ENCODE measurements around the gene MSI2. TPM values are rescaled to one million over a fixed set of nuclear protein-coding genes. Genes with fewer than 3 reads are reported as not detected.

Gene MSI2
- total RNA-seq, 4 donors from 2014 or later, result 15.9 to 22.9 (median 17.0) TPM

DNA sequence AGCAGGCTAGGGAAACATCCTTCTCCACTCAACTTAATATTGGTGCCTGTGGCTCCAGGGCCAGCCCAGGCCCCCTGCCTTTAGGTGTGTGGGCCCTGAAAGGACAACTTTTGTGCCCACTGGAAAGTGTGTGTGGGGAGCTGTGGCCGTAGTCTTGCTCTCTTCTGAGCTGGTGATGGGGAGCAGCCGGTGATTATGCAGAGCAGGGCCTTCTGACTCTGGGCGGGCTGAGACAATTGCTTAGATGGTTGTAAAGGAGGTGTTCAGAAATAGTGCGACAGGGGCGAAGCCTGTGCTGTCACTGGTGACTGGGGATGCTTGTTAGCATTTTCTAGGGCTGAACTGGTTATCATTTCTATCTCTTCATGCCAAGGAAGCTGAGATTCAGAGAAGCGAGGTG is 62.6 kb downstream of the MSI2 start:
- no peak overlapping the region for H3K27ac ChIP-seq
- intact Hi-C loops (cut with DNase I), result no loop called here
- 75 to 96% methylated on average over 2 to 6 of the region's 6 CpGs for whole genome bisulfite sequencing, 2 donors

DNA sequence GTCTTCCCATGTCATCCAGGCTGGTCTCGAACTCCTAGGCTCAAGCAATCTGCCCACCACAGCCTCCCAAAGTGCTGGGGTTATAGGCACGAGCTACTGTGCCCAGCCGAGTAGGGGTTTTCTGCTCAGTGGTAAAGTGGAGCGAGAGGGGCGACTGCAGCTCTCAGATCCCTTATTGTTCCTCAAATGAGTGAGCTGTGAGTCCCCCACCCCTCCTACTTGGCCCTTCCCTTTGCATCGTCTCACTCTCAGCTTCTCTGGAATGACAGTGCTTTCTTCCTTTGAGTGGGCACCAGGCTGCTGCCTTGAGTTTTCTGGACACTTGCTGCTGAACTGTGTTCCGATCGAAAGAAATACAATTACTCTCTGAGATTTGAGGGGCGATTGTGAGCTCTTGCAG is 63.5 kb downstream of the MSI2 start:
- no peaks in the 10 kb centered on the region for H3K4me1 ChIP-seq
- intact Hi-C loops (cut with DNase I), result no loop called here
- WGBS, 2 donors, result 89 to 100% methylated on average over 5 to 7 of the region's 9 CpGs
- no peaks in the 10 kb centered on the region for H3K27me3 ChIP-seq
- DNase-seq, result no peak
- H3K27ac ChIP-seq, result no peak overlapping the region
- peaks cover 0 to 14% (median 0%) of the 10 kb centered on the region in 3 donors for H3K36me3 ChIP-seq
- H3K4me3 ChIP-seq, result no peak overlapping the region
- TF ChIP-seq, protein P1, sequence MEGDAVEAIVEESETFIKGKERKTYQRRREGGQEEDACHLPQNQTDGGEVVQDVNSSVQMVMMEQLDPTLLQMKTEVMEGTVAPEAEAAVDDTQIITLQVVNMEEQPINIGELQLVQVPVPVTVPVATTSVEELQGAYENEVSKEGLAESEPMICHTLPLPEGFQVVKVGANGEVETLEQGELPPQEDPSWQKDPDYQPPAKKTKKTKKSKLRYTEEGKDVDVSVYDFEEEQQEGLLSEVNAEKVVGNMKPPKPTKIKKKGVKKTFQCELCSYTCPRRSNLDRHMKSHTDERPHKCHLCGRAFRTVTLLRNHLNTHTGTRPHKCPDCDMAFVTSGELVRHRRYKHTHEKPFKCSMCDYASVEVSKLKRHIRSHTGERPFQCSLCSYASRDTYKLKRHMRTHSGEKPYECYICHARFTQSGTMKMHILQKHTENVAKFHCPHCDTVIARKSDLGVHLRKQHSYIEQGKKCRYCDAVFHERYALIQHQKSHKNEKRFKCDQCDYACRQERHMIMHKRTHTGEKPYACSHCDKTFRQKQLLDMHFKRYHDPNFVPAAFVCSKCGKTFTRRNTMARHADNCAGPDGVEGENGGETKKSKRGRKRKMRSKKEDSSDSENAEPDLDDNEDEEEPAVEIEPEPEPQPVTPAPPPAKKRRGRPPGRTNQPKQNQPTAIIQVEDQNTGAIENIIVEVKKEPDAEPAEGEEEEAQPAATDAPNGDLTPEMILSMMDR (IDR thresholded peaks at IDR 0.05), result no peak
- TF ChIP-seq POLR2A (IDR thresholded peaks at IDR 0.05), result no peak
- no peaks in the 10 kb centered on the region for H3K9me3 ChIP-seq

More for the DNA sequence above, 62.6 kb downstream of the MSI2 start:
- Histone ChIP-seq H3K4me1 (no peaks in the 10 kb centered on the region), H3K27me3 (no peaks in the 10 kb centered on the region), H3K36me3 (peaks cover 0 to 6% (median 0%) of the 10 kb centered on the region in 3 donors), H3K4me3 (no peak overlapping the region), H3K9me3 (no peaks in the 10 kb centered on the region)
- TF ChIP-seq, protein P1 (IDR thresholded peaks at IDR 0.05), result no peak
- no peak for TF ChIP-seq POLR2A (IDR thresholded peaks at IDR 0.05)
- DNase-seq, result no peak

DNA sequence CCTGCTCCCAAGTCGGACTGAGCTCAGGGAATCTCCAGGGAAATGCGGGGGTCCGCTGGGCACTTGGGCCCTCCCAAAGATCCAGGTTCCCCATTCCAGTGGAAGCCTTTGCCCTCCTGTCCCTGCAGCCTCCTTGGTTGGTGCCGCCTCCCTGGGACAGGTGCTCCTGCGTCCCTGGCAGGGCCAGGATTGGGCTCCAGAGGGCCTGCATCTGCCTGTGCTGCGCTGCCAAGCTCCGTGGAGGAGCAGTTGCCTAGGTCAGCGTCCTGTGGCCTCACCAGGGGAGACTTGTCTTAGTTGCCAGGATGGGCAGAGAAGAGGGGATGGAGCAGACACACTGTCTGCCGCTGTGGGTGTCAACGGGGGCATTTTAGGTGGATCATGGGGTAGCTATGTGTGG is 67.1 kb downstream of the MSI2 start:
- no peak overlapping the region for H3K4me3 ChIP-seq
- 93 to 100% methylated on average over 2 to 3 of the region's 10 CpGs for WGBS, 2 donors
- H3K4me1 ChIP-seq, result no peaks in the 10 kb centered on the region
- peaks cover 0 to 16% (median 0%) of the 10 kb centered on the region in 3 donors for H3K36me3 ChIP-seq
- no peak overlapping the region for H3K27ac ChIP-seq
- H3K27me3 ChIP-seq, result no peaks in the 10 kb centered on the region
- intact Hi-C loops (cut with DNase I), result no loop called here
- H3K9me3 ChIP-seq, result no peaks in the 10 kb centered on the region
- no peak for TF ChIP-seq POLR2A (IDR thresholded peaks at IDR 0.05)
- TF ChIP-seq, protein P1 (IDR thresholded peaks at IDR 0.05), result no peak
- DNase-seq, result no peak

DNA sequence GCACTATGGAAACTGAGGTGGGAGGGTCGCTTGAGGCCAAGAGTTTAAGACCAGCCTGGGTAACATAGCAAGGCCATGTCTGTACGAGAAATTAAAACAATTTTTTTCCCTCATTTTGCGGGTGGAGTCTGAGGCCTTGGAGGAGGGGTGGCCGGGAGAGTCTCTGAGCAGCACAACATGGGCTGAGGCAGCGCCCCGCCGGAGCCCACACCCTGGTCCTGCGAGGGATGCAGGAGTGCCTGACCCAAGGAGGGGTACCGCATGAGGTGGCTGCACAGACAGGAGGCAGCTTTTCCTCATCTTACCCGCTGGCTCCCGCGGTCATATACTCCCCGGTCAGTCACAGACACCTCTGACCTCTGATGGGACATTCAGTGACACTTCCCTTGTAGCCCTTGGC is 67.7 kb downstream of the MSI2 start:
- DNase-seq, result no peak
- Histone ChIP-seq H3K4me3 (no peak overlapping the region), H3K27ac (no peak overlapping the region), H3K4me1 (no peaks in the 10 kb centered on the region), H3K36me3 (peaks cover 0 to 10% (median 0%) of the 10 kb centered on the region in 3 donors), H3K9me3 (no peaks in the 10 kb centered on the region), H3K27me3 (no peaks in the 10 kb centered on the region)
- 94 to 98% methylated on average over 9 to 11 of the region's 13 CpGs for WGBS, 2 donors
- intact Hi-C loops (cut with DNase I), result no loop called here
- TF ChIP-seq, protein P1 (IDR thresholded peaks at IDR 0.05), result no peak
- TF ChIP-seq POLR2A (IDR thresholded peaks at IDR 0.05), result no peak

- Histone ChIP-seq H3K36me3 (peaks cover 0 to 10% (median 0%) of the 10 kb centered on the region in 3 donors), H3K27ac (no peak overlapping the region), H3K4me1 (no peaks in the 10 kb centered on the region), H3K27me3 (no peaks in the 10 kb centered on the region), H3K9me3 (no peaks in the 10 kb centered on the region), H3K4me3 (no peak overlapping the region)
- TF ChIP-seq POLR2A (IDR thresholded peaks at IDR 0.05), result no peak
- TF ChIP-seq, protein P1 (IDR thresholded peaks at IDR 0.05), result no peak
- intact Hi-C loops (cut with DNase I), result no loop called here
- no peak for DNase-seq
These were observed 68.3 kb downstream of the MSI2 start for GRCh38 chr17:57324631-57325030.
